ENCODE results near the gene ERC1.
A peak's percentile ranks its signal among the peaks of the same experiment; 100 is the strongest.

The ERC1 gene

GRCh38 chr12:977156-977555, 13.9 kb upstream of the ERC1 start:
- H3K4me3 ChIP-seq (replicated peaks in 1 of 2; ENCODE audit: low read depth in 2 of 2, low read length in 2 of 2): no peak overlapping the region
- TF ChIP-seq CTCF (IDR thresholded peaks at IDR 0.05; ENCODE audit: low read depth, low read length): no peak
- DNase-seq (ENCODE audit: low read depth in 2 of 2): no peak

GRCh38 chr12:979349-979748, 11.7 kb upstream of the ERC1 start:
- H3K4me3 ChIP-seq (replicated peaks in 1 of 2; ENCODE audit: low read depth in 2 of 2, low read length in 2 of 2): no peak overlapping the region
- TF ChIP-seq CTCF (IDR thresholded peaks at IDR 0.05; ENCODE audit: low read depth, low read length): no peak
- no peak for DNase-seq (ENCODE audit: low read depth in 2 of 2)

- peak; percentile 33 to 62 for DNase-seq (ENCODE audit: low read depth in 2 of 2)
- no peak overlapping the region for H3K4me3 ChIP-seq (replicated peaks in 1 of 2; ENCODE audit: low read depth in 2 of 2, low read length in 2 of 2)
- TF ChIP-seq CTCF (IDR thresholded peaks at IDR 0.05; ENCODE audit: low read depth, low read length): no peak
Observed at GRCh38 chr12:981176-981828, 9.7 kb upstream of the ERC1 start.

GRCh38 chr12:981961-982360, 9.1 kb upstream of the ERC1 start:
- peak in 1 of 2 donors; percentile 22 for DNase-seq (ENCODE audit: low read depth in 2 of 2)
- H3K4me3 ChIP-seq (replicated peaks in 1 of 2; ENCODE audit: low read depth in 2 of 2, low read length in 2 of 2): no peak overlapping the region
- TF ChIP-seq CTCF (IDR thresholded peaks at IDR 0.05; ENCODE audit: low read depth, low read length): no peak

GRCh38 chr12:988646-989045, 2.4 kb upstream of the ERC1 start:
- TF ChIP-seq CTCF (IDR thresholded peaks at IDR 0.05; ENCODE audit: low read depth, low read length): no peak
- DNase-seq (ENCODE audit: low read depth in 2 of 2): no peak
- H3K4me3 ChIP-seq (replicated peaks in 1 of 2; ENCODE audit: low read depth in 2 of 2, low read length in 2 of 2): no peak overlapping the region

GRCh38 chr12:989051-989450, 2.0 kb upstream of the ERC1 start:
- no peak for DNase-seq (ENCODE audit: low read depth in 2 of 2)
- no peak for TF ChIP-seq CTCF (IDR thresholded peaks at IDR 0.05; ENCODE audit: low read depth, low read length)
- no peak overlapping the region for H3K4me3 ChIP-seq (replicated peaks in 1 of 2; ENCODE audit: low read depth in 2 of 2, low read length in 2 of 2)

All from cardiac fibroblast (primary cell).